Suprapubic skin (tissue), 4 donors: ENCODE results near the gene ZFYVE1.

Experiments
- CTCF ChIP-seq, 2 donors: fragments of 200-600 bp in 1 of 2; fragments of 450-650 bp in 1 of 2; sonication (generic) in 1 of 2; IDR thresholded peaks; one replicate each; pipeline ENCODE4 v1.5.1; 2016 to 2019; ENCODE audit warnings: antibody characterized with exemption in 2 of 2, mild to moderate bottlenecking in 1 of 2, moderate library complexity in 1 of 2
- POLR2A ChIP-seq, 2 donors: fragments of 450-650 bp; IDR thresholded peaks; one replicate each; pipeline ENCODE4 v1.6.1; 2017; ENCODE audit warnings: antibody characterized with exemption in 2 of 2, mild to moderate bottlenecking in 2 of 2, moderate library complexity in 2 of 2
- POLR2AphosphoS5 ChIP-seq, 3 donors: sonication (generic); formaldehyde crosslinking; IDR thresholded peaks; one replicate each; pipeline ENCODE4 v1.6.1; 2017; ENCODE audit warnings: antibody characterized with exemption in 3 of 3

- TF ChIP-seq CTCF (IDR thresholded peaks at IDR 0.05) = no peak
- TF ChIP-seq POLR2AphosphoS5 (IDR thresholded peaks at IDR 0.05) = no peak
- no peak for TF ChIP-seq POLR2A (IDR thresholded peaks at IDR 0.05)
Measured at GRCh38 chr14:72982146-72982708, 44.7 kb downstream of the ZFYVE1 start.
